ENCODE measurements around the gene LRRC57. TPM values are rescaled to one million over a fixed set of nuclear protein-coding genes. Genes with fewer than 3 reads are reported as not detected.

LRRC57 gene
- total and polyA plus RNA-seq, 11 donors = 5.2 to 25.9 (median 17.3) TPM

- WGBS, 4 donors = 81 to 85% (median 83%) methylated on average over 18 of the region's 18 CpGs
- Histone ChIP-seq H3K4me1 (peaks cover 0 to 70% (median 41%) of the 10 kb centered on the region in 12 donors), H3K9me3 (no peaks in the 10 kb centered on the region), H3K27me3 (no peaks in the 10 kb centered on the region), H3K4me3 (peak overlapping the region; percentile 19 to 96 (median 87)), H3K36me3 (no peaks in the 10 kb centered on the region), H3K27ac (peak overlapping the region; percentile 86 to 99 (median 94))
- DNase-seq = no peak
- intact Hi-C loops (cut with DNase I) = loop anchor here in 1 of 10 donors (10.0 kb wide), 1 partner anchor 217 kb away; the partner anchor contains the start of genes GANC and TMEM87A
- peak in 1 of 4 donors; percentile 18 for ATAC-seq
- TF ChIP-seq CTCF (IDR thresholded peaks at IDR 0.05) (no peak), POLR2A (IDR thresholded peaks at IDR 0.05) (no peak)
These were observed 56.9 kb downstream of the LRRC57 start for GRCh38 chr15:42491539-42492225.

- 0 to 1% (median 1%) methylated on average over 45 to 51 of the region's 51 CpGs for WGBS, 4 donors
These were observed 57.7 kb downstream of the LRRC57 start, which contains the start of gene ZNF106 for GRCh38 chr15:42490671-42491538. Gene ZNF106 (minus strand): TSS chr15:42491141. CDS start chr15:42472289, 18,852 bp downstream.

GRCh38 chr15:42490291-42490670 lies 58.3 kb downstream of the LRRC57 start:
- no peak for DNase-seq
- H3K4me1 ChIP-seq = peaks cover 0 to 62% (median 35%) of the 10 kb centered on the region in 12 donors
- no peaks in the 10 kb centered on the region for H3K9me3 ChIP-seq
- H3K4me3 ChIP-seq = peak overlapping the region; percentile 52 to 96 (median 87)
- intact Hi-C loops (cut with DNase I) = loop anchor here in 1 of 10 donors (10.0 kb wide), 1 partner anchor 215 kb away; the partner anchor contains the start of genes GANC and TMEM87A
- H3K27ac ChIP-seq = peak overlapping the region; percentile 86 to 99 (median 94)
- H3K36me3 ChIP-seq = peaks cover 0 to 8% (median 0%) of the 10 kb centered on the region in 9 donors
- TF ChIP-seq CTCF (IDR thresholded peaks at IDR 0.05) (no peak), POLR2A (IDR thresholded peaks at IDR 0.05) (no peak)
- ATAC-seq = no peak
- 4 to 7% (median 6%) methylated on average over 11 of the region's 11 CpGs for WGBS, 4 donors
- no peaks in the 10 kb centered on the region for H3K27me3 ChIP-seq

More at GRCh38 chr15:42490671-42491538, 57.7 kb downstream of the LRRC57 start, which contains the start of gene ZNF106:
- peak; percentile 87 to 94 (median 89) for DNase-seq
- TF ChIP-seq CTCF (IDR thresholded peaks at IDR 0.05) = peak in 2 of 12 donors; percentile 20 to 25
- TF ChIP-seq POLR2A (IDR thresholded peaks at IDR 0.05) = peak; percentile 57 to 95
- ATAC-seq = peak; percentile 37 to 69 (median 67)
- Histone ChIP-seq H3K9me3 (no peaks in the 10 kb centered on the region), H3K27me3 (no peaks in the 10 kb centered on the region), H3K36me3 (peaks cover 0 to 2% (median 0%) of the 10 kb centered on the region in 9 donors), H3K27ac (peak within 1 kb of the TSS; percentile 86 to 99 (median 94)), H3K4me3 (peak within 1 kb of the TSS; percentile 52 to 96 (median 87)), H3K4me1 (peaks cover 0 to 62% (median 35%) of the 10 kb centered on the region in 12 donors)
- intact Hi-C loops (cut with DNase I) = loop anchor here in 1 of 10 donors (10.0 kb wide), 1 partner anchor 216 kb away; the partner anchor contains the start of genes GANC and TMEM87A

Other genes starting within 250 kb of the LRRC57 start
- gene CAPN3, start 189.3 kb downstream of the LRRC57 start, total RNA-seq = 10 to 100 TPM in 1 of 9 donors, 1 to 10 TPM in 8; 1.3 to 12.2 (median 7.3) TPM
- gene CAPN3, start 189.3 kb downstream of the LRRC57 start, polyA plus RNA-seq = 1 to 10 TPM; 2.0 to 9.9 TPM
- 100 to 1,000 TPM; 335 to 999 (median 717) TPM for gene ZNF106, start 57.7 kb downstream of the LRRC57 start, total RNA-seq
- 100 to 1,000 TPM; 135 to 196 TPM for gene ZNF106, start 57.7 kb downstream of the LRRC57 start, polyA plus RNA-seq
- gene SNAP23, start 53.2 kb downstream of the LRRC57 start, total RNA-seq = 10 to 100 TPM; 29.9 to 74.8 (median 43.3) TPM
- 10 to 100 TPM; 28.6 to 37.6 TPM for gene SNAP23, start 53.2 kb downstream of the LRRC57 start, polyA plus RNA-seq
- 10 to 100 TPM; 10.5 to 27.8 (median 13.7) TPM for gene HAUS2, start within 50 bp of the LRRC57 start, total RNA-seq
- gene HAUS2, start within 50 bp of the LRRC57 start, polyA plus RNA-seq = 10 to 100 TPM in 1 of 2 donors, 1 to 10 TPM in 1; 8.6 to 18.9 TPM
- 10 to 100 TPM in 1 of 9 donors, 1 to 10 TPM in 8; 4.3 to 10.3 (median 8.0) TPM for gene STARD9, start 26.8 kb upstream of the LRRC57 start, total RNA-seq
- 10 to 100 TPM in 1 of 2 donors, 1 to 10 TPM in 1; 3.7 to 11.1 TPM for gene STARD9, start 26.8 kb upstream of the LRRC57 start, polyA plus RNA-seq
- gene CDAN1, start 188.3 kb upstream of the LRRC57 start, total RNA-seq = 1 to 10 TPM; 4.4 to 6.9 (median 5.9) TPM
- gene CDAN1, start 188.3 kb upstream of the LRRC57 start, polyA plus RNA-seq = 1 to 10 TPM; 4.3 to 5.6 TPM